Left cardiac atrium (tissue), 4 donors: ENCODE data around the gene SOWAHB. TPM values are rescaled to one million over a fixed set of nuclear protein-coding genes. Genes with fewer than 3 reads are reported as not detected.
A peak's percentile ranks its signal among the peaks of the same experiment; 100 is the strongest.
"Not testable (repeated sequence)": the region's sequence is repeated elsewhere in the genome, so short reads cannot be mapped to it uniquely, and the experiment has no call there.

Experiments
- ATAC-seq, 2 donors: fragments of 200-7000 bp; cut with Tn5 transposase; one replicate each; pipeline ENCODE4 v1.9.1; 2020; ENCODE audit warnings: mild to moderate bottlenecking in 2 of 2, moderate library complexity in 2 of 2
- DNase-seq: peaks from one replicate; pipeline ENCODE4 v3.0.0-alpha.2; 2020
- intact Hi-C, 2 donors: fragments of 100-400 bp; cut with DNase I; formaldehyde crosslinking; loops; one replicate each; pipeline versions ENCODE4 v1.14.1 to v1.15.1; 2022 to 2023
- total RNA-seq, 2 donors: library from RNA; stranded (reverse); fragmentation: NEBNext Ultra II Directional; extraction: Animal tissue kit (Norgen Biotek cat#: 25700); gene quantifications; one replicate each; pipeline ENCODE4 v1.2.1, GENCODE V29; 2021
- donor health status: DM: no; HTN: yes; CAD: no.
- donor health status: DM: no; HTN: yes; CAD: no; lungs with severe emphysema.
- donor health status: DM: yes; HTN: yes; CAD: no.
- donor health status: Dilated cardiomyopathy.

Gene SOWAHB
- total RNA-seq, 2 donors from 2014 or later, result not detected

GRCh38 chr4:76896614-76897535, 1.1 kb downstream of the SOWAHB start:
- ATAC-seq, result peak; percentile 67 to 74
- peak; percentile 26 for DNase-seq

DNA sequence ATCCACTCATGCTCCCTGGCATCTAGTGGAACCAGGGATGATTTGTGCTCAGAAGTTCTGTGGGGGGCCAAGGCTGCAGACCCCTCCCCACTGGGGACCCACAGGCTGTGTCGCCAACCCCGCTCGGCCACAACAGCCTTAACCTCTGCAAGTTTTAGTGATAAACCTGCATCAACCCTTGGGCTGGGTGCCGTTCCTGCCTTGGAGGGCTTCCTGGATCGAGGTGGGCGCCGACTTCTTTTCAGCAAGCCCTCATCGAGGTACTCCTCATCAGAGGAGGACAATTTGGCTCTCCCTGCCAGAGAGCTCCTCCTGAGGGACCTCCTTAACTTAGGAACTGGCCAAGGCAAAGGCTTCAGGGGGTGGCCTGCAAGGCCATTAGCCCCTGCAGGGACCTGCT, 1.9 kb downstream of the SOWAHB start:
- DNase-seq (no peak), ATAC-seq (no peak)
- intact Hi-C loops, result no loop called here

More at GRCh38 chr4:76896614-76897535, 1.1 kb downstream of the SOWAHB start:
- intact Hi-C loops, result no loop called here

DNA sequence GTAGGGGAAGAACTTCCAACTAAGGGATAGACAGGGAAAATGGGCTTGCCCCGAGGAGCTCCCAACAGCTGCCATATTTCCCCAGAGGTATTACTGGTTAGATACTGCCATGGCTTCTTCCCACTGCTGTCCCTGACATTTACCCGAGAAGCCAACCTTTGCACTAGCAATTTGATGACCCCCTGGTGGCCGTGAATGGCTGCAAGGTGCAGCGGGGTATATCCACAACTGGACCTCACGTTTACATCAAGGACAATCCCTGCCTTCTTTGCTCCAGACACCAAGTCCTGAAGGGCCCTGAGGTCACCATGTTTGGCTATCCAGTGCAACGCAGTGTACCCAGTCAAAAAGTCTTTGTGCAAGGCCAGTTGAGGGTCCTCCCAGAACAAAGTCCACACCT, 2.3 kb downstream of the SOWAHB start:
- intact Hi-C loops, result no loop called here
- no peak for DNase-seq
- no peak for ATAC-seq

DNA sequence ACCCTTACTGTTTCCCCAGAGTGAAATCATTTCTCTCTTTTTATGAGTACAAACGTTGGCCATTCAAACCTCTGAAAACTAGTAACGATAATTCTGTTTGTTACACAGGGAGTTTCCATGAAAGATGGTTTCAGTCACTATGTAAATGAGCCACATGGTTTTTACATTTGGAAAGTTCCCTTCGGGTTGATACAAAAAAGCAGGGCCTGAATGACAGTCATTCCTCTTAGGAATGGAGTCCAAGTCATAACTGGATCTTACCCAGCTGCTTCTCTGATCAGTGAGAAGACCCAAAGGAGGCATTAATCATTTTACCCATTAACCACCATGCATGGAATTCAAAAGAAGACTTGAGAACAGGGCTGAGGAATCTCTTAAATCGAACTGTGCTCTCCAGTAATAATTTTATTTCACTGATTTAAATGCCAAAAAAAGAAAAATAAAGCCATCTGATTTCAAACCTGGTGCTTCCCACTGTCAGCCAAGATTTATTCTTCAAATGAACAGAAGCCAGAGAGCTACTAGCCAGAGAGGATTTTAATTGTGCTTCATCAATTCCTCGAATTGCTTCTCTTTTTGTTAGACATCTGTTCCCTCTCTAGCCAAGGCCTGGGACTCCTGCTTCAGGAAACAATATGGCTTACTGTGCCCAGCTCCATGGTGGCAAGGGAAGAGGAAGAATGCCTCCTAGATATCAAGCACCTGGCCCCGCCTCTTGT, 3.2 kb downstream of the SOWAHB start:
- ATAC-seq (no peak), DNase-seq (no peak)
- intact Hi-C loops, result no loop called here

DNA sequence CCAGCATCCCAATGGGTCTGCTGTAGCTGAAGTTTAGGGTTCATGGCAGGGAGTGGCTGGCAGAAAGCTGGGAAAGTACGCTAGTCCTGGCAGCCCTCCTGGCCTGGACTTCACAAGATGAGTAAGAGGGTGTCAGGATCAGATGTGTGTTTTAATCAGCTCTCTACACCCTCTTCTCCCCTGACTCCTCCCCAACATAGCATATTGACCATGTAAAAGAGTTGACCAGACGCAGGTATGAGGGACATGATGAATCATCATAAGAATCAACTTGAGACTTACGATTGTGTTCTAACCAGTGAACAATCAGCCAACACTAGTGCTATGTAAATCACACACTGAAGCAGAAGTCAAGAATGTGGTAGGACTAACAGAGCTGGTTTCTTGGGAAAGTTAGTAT, 5.3 kb downstream of the SOWAHB start:
- DNase-seq (no peak), ATAC-seq (no peak)
- intact Hi-C loops, result no loop called here

DNA sequence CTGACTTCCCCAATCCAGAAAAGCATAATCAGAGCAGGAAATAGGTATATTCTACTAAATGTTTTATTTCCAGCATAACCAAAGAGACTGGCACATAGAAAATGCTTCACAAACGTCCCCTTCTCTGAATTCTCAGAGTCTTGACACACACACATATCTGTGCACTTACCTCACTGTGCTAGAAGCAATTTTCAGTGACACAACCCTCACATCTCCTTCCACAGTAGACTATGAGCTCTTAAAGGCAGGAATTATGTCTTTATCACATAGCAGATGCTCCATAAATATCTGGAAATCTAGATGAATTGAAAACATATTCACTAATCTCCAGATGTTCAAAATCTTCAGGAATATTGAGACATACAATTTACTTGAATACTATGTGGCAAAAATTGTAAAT, 5.9 kb downstream of the SOWAHB start:
- no peak for ATAC-seq
- intact Hi-C loops, result no loop called here
- DNase-seq, result no peak

- no peak for ATAC-seq
- intact Hi-C loops, result no loop called here
- DNase-seq, result no peak
These were observed 11.0 kb downstream of the SOWAHB start for GRCh38 chr4:76886848-76887441.

DNA sequence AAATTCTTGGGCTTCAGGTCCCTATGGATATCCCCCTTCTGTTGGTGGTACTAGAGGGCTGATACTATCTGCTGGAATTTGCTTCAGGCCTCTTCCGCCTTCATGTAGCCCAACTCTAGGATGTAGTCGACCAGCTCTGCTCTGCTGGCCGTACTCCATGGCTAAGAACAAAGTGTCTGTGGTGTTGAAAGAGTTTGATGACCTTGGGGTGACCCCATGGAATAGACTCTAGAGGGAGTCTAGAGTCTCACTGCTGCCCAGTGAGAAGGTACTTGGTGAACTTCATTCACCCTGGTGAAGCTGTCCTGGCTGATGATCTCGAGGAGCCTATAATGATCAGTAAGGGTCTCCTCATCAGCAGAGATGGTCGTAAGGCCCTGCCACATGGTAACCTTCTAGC, 11.7 kb downstream of the SOWAHB start:
- intact Hi-C loops, result no loop called here
- ATAC-seq (no peak), DNase-seq (no peak)

GRCh38 chr4:76883147-76883546, 14.8 kb downstream of the SOWAHB start:
- no peak for ATAC-seq
- DNase-seq, result no peak
- intact Hi-C loops, result no loop called here

GRCh38 chr4:76882630-76883029, 15.3 kb downstream of the SOWAHB start:
- DNase-seq (no peak), ATAC-seq (no peak)
- intact Hi-C loops, result no loop called here

DNA sequence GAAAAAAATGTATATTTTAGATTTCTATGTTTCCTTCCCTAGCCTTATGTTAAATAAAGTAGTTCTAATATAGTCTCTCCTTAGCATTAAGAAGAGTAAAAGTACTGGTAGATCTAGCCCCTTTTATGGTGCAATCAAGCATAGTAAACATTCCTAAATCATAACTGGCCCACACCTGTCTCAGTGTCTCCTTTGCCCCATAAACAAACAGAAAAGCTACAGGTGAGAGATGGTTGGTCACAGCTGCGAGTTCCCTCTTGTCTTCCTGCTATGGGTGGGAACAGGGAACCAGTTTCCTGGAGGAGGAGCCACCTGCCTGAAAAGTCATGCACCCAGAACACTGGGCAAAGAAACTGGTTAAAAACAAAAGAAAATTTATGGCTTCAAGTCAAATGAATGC, 16.6 kb downstream of the SOWAHB start:
- DNase-seq (no peak), ATAC-seq (no peak)
- intact Hi-C loops, result no loop called here

GRCh38 chr4:76879731-76880364, 18.1 kb downstream of the SOWAHB start:
- DNase-seq (no peak), ATAC-seq (no peak)
- intact Hi-C loops, result no loop called here

GRCh38 chr4:76878641-76879165, 19.2 kb downstream of the SOWAHB start:
- intact Hi-C loops, result not testable (repeated sequence)

GRCh38 chr4:76874176-76874575, 23.8 kb downstream of the SOWAHB start:
- DNase-seq, result no peak
- no peak for ATAC-seq
- intact Hi-C loops, result no loop called here

More at GRCh38 chr4:76878641-76879165, 19.2 kb downstream of the SOWAHB start:
- not testable (repeated sequence) for ATAC-seq, DNase-seq

DNA sequence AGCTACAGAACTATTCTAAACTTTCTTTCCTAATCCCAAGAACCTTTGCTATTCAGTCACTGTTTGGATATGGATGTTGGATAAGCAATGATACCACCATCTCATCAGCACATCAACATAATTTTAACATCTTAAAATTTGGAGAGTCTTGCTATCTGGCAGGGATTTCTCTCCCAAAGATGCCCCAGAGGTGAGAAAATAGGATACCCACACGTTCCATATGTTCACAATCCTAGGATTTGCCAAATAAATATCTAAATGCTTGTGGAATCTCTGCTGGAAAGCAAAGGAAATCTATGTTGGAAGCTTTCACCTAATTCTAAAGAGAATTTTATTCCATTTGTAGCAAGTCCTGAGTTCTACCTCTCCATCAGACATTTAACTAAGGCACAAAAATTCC, 24.4 kb downstream of the SOWAHB start:
- intact Hi-C loops, result no loop called here
- ATAC-seq, result no peak
- no peak for DNase-seq

- DNase-seq (no peak), ATAC-seq (no peak)
- intact Hi-C loops, result no loop called here
These were observed 25.4 kb downstream of the SOWAHB start for GRCh38 chr4:76872556-76872955.

- ATAC-seq, DNase-seq, intact Hi-C loops: not testable (repeated sequence)
These were observed 29.2 kb downstream of the SOWAHB start for GRCh38 chr4:76868780-76869179.

- ATAC-seq, result no peak
- intact Hi-C loops, result no loop called here
- DNase-seq, result no peak
These were observed 29.9 kb downstream of the SOWAHB start for GRCh38 chr4:76867880-76868655.

GRCh38 chr4:76867377-76867776, 30.6 kb downstream of the SOWAHB start:
- DNase-seq (no peak), ATAC-seq (no peak)
- intact Hi-C loops, result no loop called here
